Lower leg skin (tissue), 4 donors: ENCODE results near the gene GTPBP6. TPM values are rescaled to one million over a fixed set of nuclear protein-coding genes. Genes with fewer than 3 reads are reported as not detected.

ENCODE experiments used
- DNase-seq, 2 donors: peaks; one replicate each; pipeline ENCODE4 v3.0.0-alpha.2; 2019; ENCODE audit warnings: low spot score in 2 of 2
- H3K4me3 ChIP-seq: fragments of 200-600 bp; sonication (generic); 2 replicates; pipeline ENCODE4 v1.5.1; 2017; ENCODE audit warnings: mild to moderate bottlenecking, low read depth; ENCODE audit not compliant: poor library complexity, severe bottlenecking
- POLR2A ChIP-seq, 2 donors: fragments of 450-650 bp; IDR thresholded peaks; one replicate each; pipeline ENCODE4 v1.6.1; 2016 to 2017; ENCODE audit warnings: antibody characterized with exemption in 2 of 2, mild to moderate bottlenecking in 1 of 2, moderate library complexity in 1 of 2
- WGBS, 2 donors: methylation state at CpG; one replicate each; pipeline ENCODE4 v1.1.5; 2018; 5-methylcytosine and 5-hydroxymethylcytosine counted together
- intact Hi-C: fragments of 100-400 bp; cut with DNase I; formaldehyde crosslinking; loops from one replicate; pipeline ENCODE4 v1.15.0; 2023; ENCODE audit warnings: low total_unique reads
- total RNA-seq, 4 donors: library from RNA; depleted of rRNA; stranded (reverse); fragments of >200 nt; gene quantifications; one replicate each; pipeline ENCODE4 v1.1.0, GENCODE V29; 2016
- TF ChIP-seq, protein P1 (sequence below), 3 donors: fragments of 450-650 bp; IDR thresholded peaks; one replicate each; pipeline ENCODE4 v1.5.1; 2016; ENCODE audit warnings: antibody characterized with exemption in 3 of 3, mild to moderate bottlenecking in 3 of 3, moderate library complexity in 2 of 3

GTPBP6 gene
- total RNA-seq, 4 donors from 2014 or later: 35.9 to 53.4 (median 48.2) TPM

DNA sequence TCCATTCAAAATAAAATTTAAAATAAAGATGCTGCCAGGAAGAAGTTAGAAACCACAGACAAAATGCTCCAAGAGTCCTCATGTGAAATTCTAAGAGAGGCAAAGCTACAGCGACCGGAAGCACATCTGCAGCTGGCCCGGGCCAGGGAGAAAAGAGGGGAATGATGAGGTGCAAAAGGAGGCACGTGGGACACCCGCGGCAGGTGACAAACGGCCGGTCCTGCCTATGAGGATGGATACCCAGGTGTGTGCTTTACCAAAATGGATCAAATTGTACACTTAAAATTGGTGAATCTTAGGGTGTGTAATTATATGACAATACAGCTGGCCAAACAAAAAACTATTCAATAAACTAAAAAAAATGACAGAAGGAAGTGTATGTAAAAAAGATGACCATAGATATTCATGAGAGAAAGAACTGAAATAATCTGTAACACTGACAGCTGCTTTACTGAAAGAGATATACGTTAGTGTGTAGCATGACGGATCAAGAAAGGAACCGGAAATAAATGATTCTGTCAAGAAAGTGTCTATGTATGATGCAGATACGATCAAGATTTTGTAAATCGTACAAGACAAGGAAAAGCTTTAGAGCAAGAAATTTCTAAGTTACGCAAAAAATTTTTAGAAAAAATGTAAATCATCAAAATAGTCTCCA lies 38.6 kb upstream of the GTPBP6 start:
- no peak overlapping the region for H3K4me3 ChIP-seq
- DNase-seq: no peak
- WGBS, 2 donors: 81 to 89% methylated on average over 14 of the region's 14 CpGs
- intact Hi-C loops: no loop called here
- TF ChIP-seq POLR2A (IDR thresholded peaks at IDR 0.05): no peak
- TF ChIP-seq, protein P1, sequence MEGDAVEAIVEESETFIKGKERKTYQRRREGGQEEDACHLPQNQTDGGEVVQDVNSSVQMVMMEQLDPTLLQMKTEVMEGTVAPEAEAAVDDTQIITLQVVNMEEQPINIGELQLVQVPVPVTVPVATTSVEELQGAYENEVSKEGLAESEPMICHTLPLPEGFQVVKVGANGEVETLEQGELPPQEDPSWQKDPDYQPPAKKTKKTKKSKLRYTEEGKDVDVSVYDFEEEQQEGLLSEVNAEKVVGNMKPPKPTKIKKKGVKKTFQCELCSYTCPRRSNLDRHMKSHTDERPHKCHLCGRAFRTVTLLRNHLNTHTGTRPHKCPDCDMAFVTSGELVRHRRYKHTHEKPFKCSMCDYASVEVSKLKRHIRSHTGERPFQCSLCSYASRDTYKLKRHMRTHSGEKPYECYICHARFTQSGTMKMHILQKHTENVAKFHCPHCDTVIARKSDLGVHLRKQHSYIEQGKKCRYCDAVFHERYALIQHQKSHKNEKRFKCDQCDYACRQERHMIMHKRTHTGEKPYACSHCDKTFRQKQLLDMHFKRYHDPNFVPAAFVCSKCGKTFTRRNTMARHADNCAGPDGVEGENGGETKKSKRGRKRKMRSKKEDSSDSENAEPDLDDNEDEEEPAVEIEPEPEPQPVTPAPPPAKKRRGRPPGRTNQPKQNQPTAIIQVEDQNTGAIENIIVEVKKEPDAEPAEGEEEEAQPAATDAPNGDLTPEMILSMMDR (IDR thresholded peaks at IDR 0.05): no peak

DNA sequence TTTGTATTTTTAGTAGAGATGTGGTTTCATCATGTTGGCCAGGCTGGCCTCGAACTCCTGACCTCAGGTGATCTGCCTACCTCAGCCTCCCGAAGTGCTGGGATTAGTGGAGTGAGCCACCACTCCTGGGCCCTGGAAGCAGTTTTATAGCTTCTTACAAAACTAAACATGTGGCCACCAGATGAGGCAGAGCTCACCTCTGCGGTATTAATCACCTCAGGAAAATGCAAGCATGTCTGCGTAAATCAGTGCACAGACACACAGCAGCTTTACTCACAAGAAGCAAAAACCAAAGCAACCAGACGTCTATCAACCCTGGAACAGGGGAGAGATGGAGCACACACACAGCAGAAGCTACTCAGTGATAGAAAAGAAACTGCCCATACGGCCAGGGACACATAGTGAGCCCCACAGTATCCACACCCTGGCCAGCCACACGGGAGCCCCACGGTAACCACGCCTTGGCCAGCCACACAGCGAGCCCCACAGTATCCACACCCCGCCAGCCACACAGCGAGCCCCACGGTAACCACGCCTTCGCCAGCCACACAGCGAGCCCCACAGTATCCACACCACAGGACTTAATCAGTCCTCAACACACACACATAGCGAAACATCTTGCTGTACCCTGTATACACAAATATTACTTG lies 37.9 kb upstream of the GTPBP6 start:
- TF ChIP-seq, protein P1 (IDR thresholded peaks at IDR 0.05): no peak
- no peak for TF ChIP-seq POLR2A (IDR thresholded peaks at IDR 0.05)
- no peak for DNase-seq
- WGBS, 2 donors: 86 to 88% methylated on average over 17 of the region's 17 CpGs
- H3K4me3 ChIP-seq: no peak overlapping the region
- intact Hi-C loops: no loop called here

DNA sequence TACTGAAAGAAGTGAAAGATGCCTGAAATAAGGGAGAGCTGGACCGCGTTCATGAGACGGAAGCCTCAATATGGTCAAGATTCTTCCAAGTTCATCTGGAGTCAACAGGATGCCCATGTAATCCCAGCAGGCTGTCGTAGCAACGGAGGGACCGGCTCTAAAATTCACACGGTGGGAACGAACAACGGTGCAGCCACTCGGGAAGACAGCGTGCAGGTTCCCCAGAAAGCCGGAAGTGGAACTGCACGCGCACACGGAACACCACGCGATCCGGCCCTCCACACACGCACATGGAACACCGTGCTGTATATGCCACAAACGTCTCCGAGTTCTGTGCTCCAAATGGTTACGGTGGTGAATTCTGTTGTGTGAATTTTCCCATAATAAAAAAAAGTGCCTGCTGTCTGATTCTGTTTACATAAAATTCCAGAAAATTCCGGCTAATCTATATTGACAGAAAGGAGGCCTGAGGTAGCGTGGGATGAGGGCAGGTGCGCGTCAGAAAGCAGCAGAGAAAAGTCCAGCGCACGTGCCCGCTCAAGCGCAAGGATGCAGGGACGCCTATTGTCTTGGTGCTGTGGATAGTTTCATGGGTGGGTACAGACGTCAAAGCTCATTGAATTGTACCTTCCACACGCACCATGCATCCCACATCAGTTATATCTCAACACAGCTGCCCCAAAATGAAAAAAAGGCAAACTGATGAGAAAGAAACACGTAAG lies 36.9 kb upstream of the GTPBP6 start:
- intact Hi-C loops: no loop called here
- no peak for DNase-seq
- WGBS, 2 donors: 94 to 95% methylated on average over 35 of the region's 35 CpGs
- H3K4me3 ChIP-seq: no peak overlapping the region
- TF ChIP-seq, protein P1 (IDR thresholded peaks at IDR 0.05): no peak
- no peak for TF ChIP-seq POLR2A (IDR thresholded peaks at IDR 0.05)

DNA sequence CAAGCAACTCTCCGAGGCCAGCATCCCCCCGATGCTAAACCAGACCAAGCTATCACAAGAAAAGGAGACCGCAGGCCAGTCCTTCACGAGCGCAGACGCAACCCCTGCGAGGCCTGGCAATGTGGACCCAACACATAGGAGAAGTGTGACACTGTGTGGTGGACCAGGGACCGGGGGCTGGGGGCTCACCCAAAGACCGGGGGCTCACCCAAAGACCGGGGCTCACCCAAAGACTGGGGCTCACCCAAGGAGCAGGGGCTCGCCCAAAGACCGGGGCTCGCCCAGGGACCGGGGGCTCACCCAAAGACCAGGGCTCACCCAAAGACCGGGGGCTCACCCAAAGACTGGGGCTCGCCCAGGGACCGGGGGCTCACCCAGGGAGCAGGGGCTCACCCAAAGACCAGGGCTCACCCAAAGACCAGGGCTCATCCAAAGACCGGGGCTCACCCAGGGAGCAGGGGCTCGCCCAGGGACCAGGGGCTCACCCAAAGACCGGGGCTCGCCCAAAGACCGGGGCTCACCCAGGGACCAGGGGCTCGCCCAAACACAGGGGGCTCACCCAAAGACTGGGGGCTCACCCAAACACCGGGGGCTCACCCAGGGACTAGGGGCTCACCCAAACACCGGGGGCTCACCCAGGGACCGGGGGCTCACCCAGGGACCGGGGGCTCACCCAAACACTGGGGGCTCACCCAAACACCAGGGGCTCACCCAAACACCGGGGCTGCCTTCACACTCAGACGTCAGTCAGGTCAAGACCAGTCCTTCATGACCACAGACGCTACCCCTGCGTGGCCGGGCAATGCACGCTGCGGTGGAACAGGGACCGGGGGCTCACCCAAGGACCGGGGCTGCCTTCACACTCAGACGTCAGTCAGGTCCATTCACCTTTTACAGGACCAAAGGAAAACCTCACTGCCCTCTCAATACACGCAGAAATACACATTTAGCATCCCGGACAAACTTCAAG lies 35.3 kb upstream of the GTPBP6 start:
- intact Hi-C loops: no loop called here
- H3K4me3 ChIP-seq: no peak overlapping the region
- DNase-seq: no peak
- WGBS, 2 donors: 95% methylated on average over 29 to 39 of the region's 39 CpGs
- TF ChIP-seq POLR2A (IDR thresholded peaks at IDR 0.05): no peak
- TF ChIP-seq, protein P1 (IDR thresholded peaks at IDR 0.05): no peak

DNA sequence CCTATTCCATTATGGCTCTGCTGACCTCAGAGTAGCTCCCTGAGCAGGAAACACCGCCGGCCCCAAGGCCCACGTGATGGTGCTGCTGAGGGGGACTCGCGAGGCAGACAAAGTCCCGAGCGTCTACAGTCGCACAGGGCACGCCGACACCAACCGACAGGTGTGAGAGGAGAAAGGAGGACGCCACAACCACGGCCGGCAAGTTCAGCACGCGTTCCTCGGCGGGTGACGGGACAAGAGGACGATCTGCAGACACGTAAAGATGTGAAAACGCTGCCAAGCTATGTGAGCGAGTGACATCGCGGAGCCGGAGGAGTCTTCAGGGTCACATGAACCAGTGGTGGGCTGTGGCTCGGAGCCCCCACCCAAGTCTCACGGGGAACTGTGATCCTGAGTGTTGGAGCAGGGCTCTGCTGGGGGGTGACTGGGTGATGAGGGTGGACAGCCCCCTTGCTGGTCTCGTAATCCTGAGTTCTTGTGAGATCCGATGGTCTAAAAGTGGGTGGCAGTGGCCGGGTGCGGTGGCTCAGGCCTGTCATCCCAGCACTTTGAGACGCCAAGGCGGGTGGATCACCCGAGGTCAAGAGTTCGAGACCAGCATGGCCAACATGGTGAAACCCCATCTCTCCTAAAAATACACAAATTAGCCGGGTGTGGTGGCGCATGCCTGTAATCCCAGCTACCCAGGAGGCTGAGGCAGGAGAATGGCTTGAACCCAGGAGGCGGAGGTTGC lies 34.2 kb upstream of the GTPBP6 start:
- TF ChIP-seq POLR2A (IDR thresholded peaks at IDR 0.05): no peak
- TF ChIP-seq, protein P1 (IDR thresholded peaks at IDR 0.05): no peak
- no peak for DNase-seq
- intact Hi-C loops: no loop called here
- H3K4me3 ChIP-seq: no peak overlapping the region
- 96 to 97% methylated on average over 39 of the region's 39 CpGs for WGBS, 2 donors
